CD4-positive, alpha-beta T cell treated with Interleukin-17A for 4 hours (primary cell): ENCODE measurements around the gene CHCT1.

Source experiments
- DNase-seq: peaks from one replicate; pipeline ENCODE4 v3.0.0-alpha.2; 2020; ENCODE audit warnings: mixed read lengths

Gene CHCT1

GRCh38 chr17:60443713-60444112, 21.4 kb downstream of the CHCT1 start:
- no peak for DNase-seq

- no peak for DNase-seq
These were observed 22.9 kb downstream of the CHCT1 start for GRCh38 chr17:60445144-60445543.

GRCh38 chr17:60447375-60447774, 25.1 kb downstream of the CHCT1 start:
- DNase-seq: no peak

GRCh38 chr17:60451071-60451470, 28.8 kb downstream of the CHCT1 start:
- DNase-seq: no peak

GRCh38 chr17:60451965-60452364, 29.7 kb downstream of the CHCT1 start:
- DNase-seq: no peak

- no peak for DNase-seq
These were observed 33.1 kb downstream of the CHCT1 start for GRCh38 chr17:60455378-60455777.

GRCh38 chr17:60457148-60457547, 34.9 kb downstream of the CHCT1 start:
- no peak for DNase-seq

- no peak for DNase-seq
These were observed 39.3 kb downstream of the CHCT1 start for GRCh38 chr17:60461584-60461983.

GRCh38 chr17:60463157-60463835, 41.0 kb downstream of the CHCT1 start:
- no peak for DNase-seq

GRCh38 chr17:60464343-60464742, 42.1 kb downstream of the CHCT1 start:
- no peak for DNase-seq

- DNase-seq: no peak
These were observed 46.1 kb downstream of the CHCT1 start for GRCh38 chr17:60468371-60468770.

GRCh38 chr17:60471451-60471850, 49.2 kb downstream of the CHCT1 start:
- no peak for DNase-seq

- no peak for DNase-seq
These were observed 50.2 kb downstream of the CHCT1 start for GRCh38 chr17:60472449-60472848.

GRCh38 chr17:60473788-60474187, 51.5 kb downstream of the CHCT1 start:
- DNase-seq: no peak
